GM12865 (cell line): ENCODE measurements around the gene BRF1.

ENCODE experiments used
- DNase-seq: peaks from one replicate; pipeline ENCODE4 v3.0.0; 2010; ENCODE audit warnings: low read depth
- H3K4me3 ChIP-seq: 2 replicates; pipeline ENCODE4 v1.5.1; 2011; ENCODE audit warnings: mild to moderate bottlenecking, low read depth, low read length, control low read depth
- CTCF ChIP-seq: IDR thresholded peaks from 2 replicates; pipeline ENCODE4 v1.5.1; 2011; ENCODE audit warnings: low read length, control low read depth, low read depth, inconsistent platforms; ENCODE audit not compliant: insufficient read depth; ENCODE audit errors: missing control alignments

Gene BRF1

GRCh38 chr14:105166571-105167302, 134.1 kb downstream of the BRF1 start:
- no peak overlapping the region for H3K4me3 ChIP-seq
- DNase-seq: no peak
- no peak for TF ChIP-seq CTCF

GRCh38 chr14:105165761-105166485, 134.9 kb downstream of the BRF1 start:
- no peak for DNase-seq
- no peak overlapping the region for H3K4me3 ChIP-seq
- TF ChIP-seq CTCF: no peak

DNA sequence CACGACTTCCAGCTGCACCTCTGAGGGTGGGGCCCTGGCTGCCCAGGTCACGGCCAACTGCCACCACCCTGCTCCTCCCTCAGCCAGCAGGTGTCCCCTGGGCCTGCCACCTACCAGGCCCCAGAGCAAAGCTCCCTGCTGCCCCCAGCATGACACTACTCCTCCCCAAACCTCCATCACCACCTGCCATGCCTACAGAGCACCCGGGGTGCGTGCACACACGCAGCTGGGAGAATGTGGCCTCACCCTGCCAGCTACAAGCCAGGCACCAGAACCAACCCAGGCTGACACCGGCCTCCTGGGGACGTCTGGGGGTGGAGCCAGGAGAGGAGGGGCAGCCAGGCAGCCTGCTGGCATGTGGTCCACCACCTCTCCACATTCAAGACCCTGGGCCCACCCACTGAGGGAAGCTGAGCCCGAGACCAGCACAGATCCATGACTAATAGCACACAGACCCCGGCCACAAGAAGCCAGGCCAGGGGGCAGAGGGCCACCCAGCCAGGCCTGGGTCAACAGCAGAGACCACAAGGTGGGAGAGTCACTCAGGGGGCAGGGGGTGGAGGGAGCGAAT, 135.6 kb downstream of the BRF1 start:
- TF ChIP-seq CTCF: no peak
- DNase-seq: no peak

DNA sequence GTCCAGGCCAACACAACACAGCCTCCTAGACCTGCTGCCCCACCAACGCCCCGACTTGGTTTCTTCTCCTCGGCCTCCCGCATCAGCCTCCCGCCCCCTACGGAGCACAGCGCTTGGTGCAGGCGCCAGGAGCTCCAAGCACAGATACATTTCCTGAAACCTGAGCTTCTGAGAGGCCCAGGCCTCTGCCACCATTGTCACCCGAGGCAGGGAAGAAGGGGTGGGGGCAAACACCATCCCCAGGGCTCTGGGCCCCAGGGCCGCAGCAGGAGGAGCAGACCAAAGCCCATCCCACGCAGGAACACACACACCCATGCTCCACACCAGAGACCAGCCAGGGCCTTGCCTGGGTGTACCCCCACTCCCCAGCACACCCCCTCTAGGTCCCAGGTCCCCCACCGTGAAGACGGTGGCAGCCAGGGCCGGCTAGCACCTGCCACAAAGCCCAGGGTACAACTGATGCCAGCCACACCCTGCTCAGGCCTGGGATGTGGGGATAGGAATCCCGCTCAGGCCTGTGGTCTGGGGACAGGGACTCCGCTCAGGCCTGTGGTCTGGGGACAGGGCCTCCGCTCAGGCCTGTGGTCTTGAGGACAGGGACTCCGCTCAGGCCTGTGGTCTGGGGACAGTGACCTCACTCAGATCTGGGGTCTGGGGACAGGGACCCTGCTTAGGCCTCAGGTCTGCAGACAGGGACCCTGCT, 137.6 kb downstream of the BRF1 start:
- no peak for DNase-seq
- TF ChIP-seq CTCF: no peak
- H3K4me3 ChIP-seq: no peak overlapping the region

More for the DNA sequence above, 135.6 kb downstream of the BRF1 start:
- H3K4me3 ChIP-seq: no peak overlapping the region

- DNase-seq: no peak
- no peak overlapping the region for H3K4me3 ChIP-seq
- no peak for TF ChIP-seq CTCF
These were observed 138.2 kb downstream of the BRF1 start for GRCh38 chr14:105162669-105162979.

DNA sequence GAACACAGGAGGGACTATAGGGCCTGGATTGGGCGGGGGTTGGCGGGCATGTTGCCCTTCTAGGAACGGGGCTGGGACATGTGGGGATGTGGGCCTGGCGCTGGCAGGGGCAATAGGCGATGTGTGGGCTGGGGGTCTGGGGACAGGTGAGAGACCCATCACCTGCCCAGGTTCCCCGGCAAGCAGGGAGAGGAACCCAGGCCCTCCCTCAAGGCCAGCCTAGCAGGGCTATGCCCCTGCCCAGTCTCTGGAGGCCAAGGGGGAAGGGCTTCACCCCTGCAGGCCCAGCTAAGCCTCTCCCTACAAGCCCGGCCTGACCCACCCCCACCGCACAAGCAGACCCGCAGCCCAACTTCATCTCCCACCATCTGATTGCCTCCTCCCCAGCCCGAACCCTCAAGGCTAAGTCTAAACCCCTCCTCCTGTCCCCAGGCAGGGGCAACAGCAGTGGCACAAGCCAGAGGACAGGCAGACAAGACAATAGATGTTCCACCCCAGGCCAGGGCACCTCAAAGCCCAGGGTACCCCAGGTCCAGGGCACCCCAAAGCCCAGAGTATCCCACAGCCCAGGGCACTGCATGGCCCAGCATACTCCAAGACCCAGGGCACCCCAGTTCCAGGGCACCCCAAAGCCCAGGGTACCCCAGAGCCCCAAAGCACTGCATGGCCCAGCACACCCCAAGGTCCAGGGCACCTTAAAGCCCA, 138.7 kb downstream of the BRF1 start:
- no peak overlapping the region for H3K4me3 ChIP-seq
- DNase-seq: no peak
- TF ChIP-seq CTCF: no peak
